Keratinocyte (primary cell): ENCODE results near the gene GPC5. TPM values are rescaled to one million over a fixed set of nuclear protein-coding genes. Genes with fewer than 3 reads are reported as not detected.

Source experiments
- DNase-seq: peaks from one replicate; pipeline ENCODE4 v3.0.0-alpha.2; 2011; ENCODE audit warnings: low read depth, missing footprints, low spot score
- FAIRE-seq: peaks from 2 replicates; lab custom pipeline; 2011; peaks lifted over from hg19 to GRCh38; lab: Jason Lieb, UNC
- H2AFZ ChIP-seq: 2 replicates; pipeline ENCODE4 v1.6.0; 2012; ENCODE audit warnings: low read length, control low read depth, inconsistent platforms; ENCODE audit not compliant: control insufficient read depth
- H3K27ac ChIP-seq: 2 replicates; pipeline ENCODE4 v1.5.1; 2011; ENCODE audit warnings: low read length; ENCODE audit not compliant: control insufficient read depth, insufficient read depth
- H3K27me3 ChIP-seq: 3 replicates; pipeline ENCODE4 v1.6.0; 2011; ENCODE audit warnings: low read length; ENCODE audit not compliant: control insufficient read depth, insufficient read depth; ENCODE audit errors: extremely low read depth
- H3K36me3 ChIP-seq, 2 experiments: 2 replicates in 1 of 2; 3 replicates in 1 of 2; pipeline ENCODE4 v1.5.1; 2011; ENCODE audit warnings: low read length in 2 of 2, mild to moderate bottlenecking in 1 of 2; ENCODE audit not compliant: control insufficient read depth in 2 of 2, insufficient read depth in 2 of 2; ENCODE audit errors: extremely low read depth in 1 of 2
- H3K4me1 ChIP-seq: 3 replicates; pipeline ENCODE4 v1.5.1; 2011; ENCODE audit warnings: low read length; ENCODE audit not compliant: control insufficient read depth, insufficient read depth; ENCODE audit errors: extremely low read depth
- H3K4me2 ChIP-seq: 3 replicates; pipeline ENCODE4 v1.6.0; 2011; ENCODE audit warnings: low read depth, low read length; ENCODE audit not compliant: control insufficient read depth, insufficient read depth; ENCODE audit errors: extremely low read depth
- H3K4me3 ChIP-seq, 3 experiments: fragments of 200-600 bp in 1 of 3; sonication (generic) in 1 of 3; 2 replicates in 2 of 3; 3 replicates in 1 of 3; pipeline ENCODE4 v1.5.1; 2011 to 2016; ENCODE audit warnings: low read length in 3 of 3, mild to moderate bottlenecking in 3 of 3, control low read depth in 2 of 3, inconsistent platforms in 1 of 3, low read depth in 1 of 3, mixed read lengths in 1 of 3, mixed run types in 1 of 3, moderate library complexity in 1 of 3; ENCODE audit not compliant: control insufficient read depth in 2 of 3, insufficient read depth in 2 of 3; ENCODE audit errors: extremely low read depth in 1 of 3
- H3K79me2 ChIP-seq: 2 replicates; pipeline ENCODE4 v1.6.0; 2012; ENCODE audit warnings: low read length; ENCODE audit not compliant: control insufficient read depth, insufficient read depth
- H3K9ac ChIP-seq: 3 replicates; pipeline ENCODE4 v1.6.0; 2011; ENCODE audit warnings: low read length; ENCODE audit not compliant: control insufficient read depth, insufficient read depth; ENCODE audit errors: extremely low read depth
- H3K9me1 ChIP-seq: 3 replicates; pipeline ENCODE4 v1.6.0; 2011; ENCODE audit warnings: low read length; ENCODE audit not compliant: control insufficient read depth, insufficient read depth; ENCODE audit errors: extremely low read depth
- H3K9me3 ChIP-seq: 2 replicates; pipeline ENCODE4 v1.5.1; 2012; ENCODE audit warnings: low read depth, low read length; ENCODE audit not compliant: control insufficient read depth
- H4K20me1 ChIP-seq: 3 replicates; pipeline ENCODE4 v1.6.0; 2011; ENCODE audit warnings: low read length; ENCODE audit not compliant: control insufficient read depth, insufficient read depth; ENCODE audit errors: extremely low read depth
- CTCF ChIP-seq, 3 experiments: IDR thresholded peaks in 1 of 3; conservative IDR thresholded peaks in 1 of 3; optimal IDR thresholded peaks in 1 of 3; 2 replicates in 2 of 3; 3 replicates in 1 of 3; pipeline versions ENCODE3 to v1.5.1; 2011; ENCODE audit warnings: low read length in 3 of 3, mild to moderate bottlenecking in 3 of 3, moderate library complexity in 2 of 3, control low read depth in 1 of 3, inconsistent platforms in 1 of 3; ENCODE audit not compliant: insufficient read depth in 2 of 3; ENCODE audit errors: extremely low read depth in 1 of 3
- EZH2 ChIP-seq: IDR thresholded peaks from one replicate; pipeline ENCODE4 v1.6.1; 2012; ENCODE audit warnings: inconsistent platforms, mild to moderate bottlenecking, low read length, moderate library complexity
- dilution Hi-C: fragments of 300-500 bp; cut with MboI; formaldehyde crosslinking; loops from one replicate; pipeline ENCODE4 v1.7.0; 2020; ENCODE audit warnings: low sequenced_read_pairs; ENCODE audit not compliant: extremely low pct_ligation_motif_present
- polyA plus RNA-seq, 5 experiments: library from polyadenylated mRNA; depleted of rRNA in 3 of 5; stranded (reverse) in 3 of 5; stranded (forward) in 1 of 5; unstranded in 1 of 5; fragments of >200 nt; gene quantifications; 1 replicate in 1 of 5; 2 replicates in 3 of 5; 3 replicates in 1 of 5; pipeline versions ENCODE4 v1.2.1 to v1.2.3, GENCODE V29; 2011 to 2012; ENCODE audit warnings: missing spikeins in 2 of 5, low read depth in 1 of 5, low replicate concordance in 1 of 5

The GPC5 gene
- polyA plus RNA-seq, 1 donor (not counting 4 experiments of a cell fraction or from before 2014, with no cell fraction given) = 0.10 TPM

DNA sequence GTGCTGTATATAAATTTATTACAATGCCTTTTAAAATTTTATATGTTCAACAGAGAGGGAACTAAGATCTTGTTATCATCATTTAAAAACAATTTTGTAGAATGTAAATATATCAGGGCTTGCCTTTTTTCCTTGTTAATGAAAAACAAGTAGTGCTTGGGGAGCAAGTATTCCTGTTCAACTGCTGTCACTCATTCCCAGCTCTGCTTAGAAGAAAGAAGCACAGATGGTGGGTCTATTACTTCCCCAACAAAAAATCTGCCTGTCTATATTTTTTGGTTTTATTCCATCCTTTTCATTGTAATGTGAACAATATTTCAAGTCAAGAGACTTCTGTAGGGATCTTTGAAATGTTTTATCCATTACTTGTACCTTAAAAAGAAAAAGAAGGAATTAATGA lies 503.9 kb downstream of the GPC5 start:
- no peak overlapping the region for H3K9ac ChIP-seq
- H3K27me3 ChIP-seq = no peaks in the 10 kb centered on the region
- TF ChIP-seq CTCF (optimal IDR thresholded peaks at IDR 0.05 in 1 of 3, IDR thresholded peaks at IDR 0.05 in 1 of 3, conservative IDR thresholded peaks at IDR 0.05 in 1 of 3; ENCODE audit: extremely low read depth in 1 of 3, insufficient read depth in 2 of 3, low read length in 3 of 3) (no peak), EZH2 (no peak)
- H3K9me3 ChIP-seq = no peaks in the 10 kb centered on the region
- H4K20me1 ChIP-seq = no peaks in the 10 kb centered on the region
- FAIRE-seq = no peak
- H2AFZ ChIP-seq = no peak overlapping the region
- H3K4me3 ChIP-seq = no peak overlapping the region
- no peaks in the 10 kb centered on the region for H3K79me2 ChIP-seq
- H3K9me1 ChIP-seq = no peaks in the 10 kb centered on the region
- no peak overlapping the region for H3K27ac ChIP-seq
- no peak overlapping the region for H3K4me2 ChIP-seq
- dilution Hi-C loops = no loop called here
- no peaks in the 10 kb centered on the region for H3K36me3 ChIP-seq
- no peaks in the 10 kb centered on the region for H3K4me1 ChIP-seq
- DNase-seq = no peak

DNA sequence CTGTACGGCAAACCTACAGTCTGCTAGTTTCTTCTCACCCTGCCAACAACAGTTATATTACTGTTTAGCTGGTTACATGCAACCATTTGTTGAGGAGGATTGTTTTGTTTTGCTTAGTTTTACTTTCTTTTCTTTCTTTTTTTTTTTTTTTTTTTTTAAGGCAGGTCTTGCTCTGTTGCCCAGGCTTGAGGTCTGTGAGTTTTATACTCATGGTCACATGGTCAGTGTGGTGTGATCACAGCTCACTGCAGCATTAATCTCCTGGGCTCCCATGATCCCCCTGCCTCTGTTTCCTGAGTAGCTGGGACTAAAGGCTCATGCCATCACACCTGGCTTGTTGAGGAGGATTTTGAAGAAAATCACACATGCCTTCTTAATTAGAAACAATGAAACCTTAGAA lies 505.6 kb downstream of the GPC5 start:
- Histone ChIP-seq H3K9me3 (no peaks in the 10 kb centered on the region), H3K4me2 (no peak overlapping the region), H3K4me1 (no peaks in the 10 kb centered on the region), H2AFZ (no peak overlapping the region), H3K79me2 (no peaks in the 10 kb centered on the region), H3K4me3 (no peak overlapping the region), H3K27me3 (no peaks in the 10 kb centered on the region), H3K36me3 (no peaks in the 10 kb centered on the region), H4K20me1 (no peaks in the 10 kb centered on the region), H3K9me1 (no peaks in the 10 kb centered on the region), H3K9ac (no peak overlapping the region), H3K27ac (no peak overlapping the region)
- no peak for DNase-seq
- TF ChIP-seq CTCF (optimal IDR thresholded peaks at IDR 0.05 in 1 of 3, IDR thresholded peaks at IDR 0.05 in 1 of 3, conservative IDR thresholded peaks at IDR 0.05 in 1 of 3; ENCODE audit: extremely low read depth in 1 of 3, insufficient read depth in 2 of 3, low read length in 3 of 3) = no peak
- TF ChIP-seq EZH2 = no peak
- FAIRE-seq = no peak
- dilution Hi-C loops = no loop called here
